Glutamatergic neuron (in vitro differentiated cells): ENCODE results near the gene PHLDB1. TPM values are rescaled to one million over a fixed set of nuclear protein-coding genes. Genes with fewer than 3 reads are reported as not detected.

Experiments used
- DNase-seq: peaks from one replicate; pipeline ENCODE4 v3.0.0; 2022
- H3K27ac Mint-ChIP-seq: one replicate; pipeline ENCODE4 v1.8.0; 2020; ENCODE audit warnings: mild to moderate bottlenecking, mixed read lengths, inconsistent platforms; ENCODE audit not compliant: unreplicated experiment
- H3K27me3 Mint-ChIP-seq: one replicate; pipeline ENCODE4 v1.8.0; 2020; ENCODE audit warnings: mild to moderate bottlenecking, moderate library complexity, mixed read lengths, inconsistent platforms; ENCODE audit not compliant: unreplicated experiment
- H3K36me3 Mint-ChIP-seq: one replicate; pipeline ENCODE4 v1.8.0; 2020; ENCODE audit warnings: mild to moderate bottlenecking, mixed read lengths, inconsistent platforms; ENCODE audit not compliant: unreplicated experiment
- H3K4me1 Mint-ChIP-seq: one replicate; pipeline ENCODE4 v1.8.0; 2020; ENCODE audit warnings: mild to moderate bottlenecking, low read depth, mixed read lengths, inconsistent platforms; ENCODE audit not compliant: unreplicated experiment
- H3K4me3 Mint-ChIP-seq: one replicate; pipeline ENCODE4 v1.8.0; 2020; ENCODE audit warnings: mild to moderate bottlenecking, mixed read lengths, inconsistent platforms; ENCODE audit not compliant: unreplicated experiment
- H3K9me3 Mint-ChIP-seq: one replicate; pipeline ENCODE4 v1.8.0; 2020; ENCODE audit warnings: mild to moderate bottlenecking, moderate library complexity, mixed read lengths, inconsistent platforms; ENCODE audit not compliant: unreplicated experiment
- total RNA-seq: library from RNA; stranded (reverse); fragmentation: NEBNext Ultra II Directional; extraction: Animal tissue kit (Norgen Biotek cat#: 25700); gene quantifications from one replicate; pipeline ENCODE4 v1.2.1, GENCODE V29; 2021; ENCODE audit not compliant: unreplicated experiment
- TF ChIP-seq, protein P1 (sequence below): fragments of 200-600 bp; sonication (generic); IDR thresholded peaks from one replicate; pipeline ENCODE4 v1.5.0; 2021; ENCODE audit not compliant: partially characterized antibody, unreplicated experiment

Gene PHLDB1
- total RNA-seq, 1 donor from 2014 or later: 78.4 TPM

DNA sequence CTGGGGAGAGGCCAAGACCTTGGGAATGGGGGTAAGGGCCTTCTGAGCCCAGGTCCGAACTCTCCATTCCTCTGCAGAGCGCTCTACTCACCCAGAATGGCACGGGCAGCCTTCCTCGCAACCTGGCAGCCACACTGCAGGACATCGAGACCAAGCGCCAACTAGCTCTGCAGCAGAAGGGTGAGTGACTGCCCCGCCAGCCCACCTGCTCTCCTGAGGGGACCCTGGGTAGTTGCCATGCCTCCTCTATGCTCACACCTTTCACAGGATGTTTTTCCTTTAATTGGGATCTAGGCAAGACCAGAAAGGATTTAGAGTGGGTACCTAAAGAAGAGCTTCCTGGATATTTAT, 36.6 kb downstream of the PHLDB1 start:
- Mint-ChIP-seq H3K27ac (no peak overlapping the region), H3K4me3 (no peak overlapping the region), H3K36me3 (no peaks in the 10 kb centered on the region), H3K4me1 (peaks cover 1% of the 10 kb centered on the region), H3K27me3 (peaks cover 4% of the 10 kb centered on the region), H3K9me3 (peaks cover 4% of the 10 kb centered on the region)
- TF ChIP-seq, protein P1, sequence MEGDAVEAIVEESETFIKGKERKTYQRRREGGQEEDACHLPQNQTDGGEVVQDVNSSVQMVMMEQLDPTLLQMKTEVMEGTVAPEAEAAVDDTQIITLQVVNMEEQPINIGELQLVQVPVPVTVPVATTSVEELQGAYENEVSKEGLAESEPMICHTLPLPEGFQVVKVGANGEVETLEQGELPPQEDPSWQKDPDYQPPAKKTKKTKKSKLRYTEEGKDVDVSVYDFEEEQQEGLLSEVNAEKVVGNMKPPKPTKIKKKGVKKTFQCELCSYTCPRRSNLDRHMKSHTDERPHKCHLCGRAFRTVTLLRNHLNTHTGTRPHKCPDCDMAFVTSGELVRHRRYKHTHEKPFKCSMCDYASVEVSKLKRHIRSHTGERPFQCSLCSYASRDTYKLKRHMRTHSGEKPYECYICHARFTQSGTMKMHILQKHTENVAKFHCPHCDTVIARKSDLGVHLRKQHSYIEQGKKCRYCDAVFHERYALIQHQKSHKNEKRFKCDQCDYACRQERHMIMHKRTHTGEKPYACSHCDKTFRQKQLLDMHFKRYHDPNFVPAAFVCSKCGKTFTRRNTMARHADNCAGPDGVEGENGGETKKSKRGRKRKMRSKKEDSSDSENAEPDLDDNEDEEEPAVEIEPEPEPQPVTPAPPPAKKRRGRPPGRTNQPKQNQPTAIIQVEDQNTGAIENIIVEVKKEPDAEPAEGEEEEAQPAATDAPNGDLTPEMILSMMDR: no peak
- no peak for DNase-seq

DNA sequence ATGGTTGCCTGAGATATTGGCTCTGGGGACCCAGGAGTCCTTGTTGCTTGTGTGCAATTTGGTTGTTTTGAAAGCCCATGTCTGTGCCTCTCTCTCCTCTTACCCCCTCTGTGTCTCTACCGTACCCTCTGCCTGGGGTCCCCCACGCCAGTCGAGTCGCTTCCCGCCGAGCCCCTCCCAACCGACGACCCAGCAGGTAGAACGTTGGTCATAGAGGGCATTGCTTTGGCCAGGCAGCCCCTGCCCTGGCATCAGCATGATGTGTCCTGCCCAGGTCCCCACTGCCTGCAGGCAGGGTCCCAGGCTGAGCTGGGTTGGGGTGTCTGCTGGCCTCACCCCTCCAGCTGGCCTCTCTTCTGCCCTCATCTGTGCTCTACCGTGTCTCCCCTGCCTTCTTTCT, 37.1 kb downstream of the PHLDB1 start:
- Mint-ChIP-seq H3K36me3 (no peaks in the 10 kb centered on the region), H3K4me3 (no peak overlapping the region)

DNA sequence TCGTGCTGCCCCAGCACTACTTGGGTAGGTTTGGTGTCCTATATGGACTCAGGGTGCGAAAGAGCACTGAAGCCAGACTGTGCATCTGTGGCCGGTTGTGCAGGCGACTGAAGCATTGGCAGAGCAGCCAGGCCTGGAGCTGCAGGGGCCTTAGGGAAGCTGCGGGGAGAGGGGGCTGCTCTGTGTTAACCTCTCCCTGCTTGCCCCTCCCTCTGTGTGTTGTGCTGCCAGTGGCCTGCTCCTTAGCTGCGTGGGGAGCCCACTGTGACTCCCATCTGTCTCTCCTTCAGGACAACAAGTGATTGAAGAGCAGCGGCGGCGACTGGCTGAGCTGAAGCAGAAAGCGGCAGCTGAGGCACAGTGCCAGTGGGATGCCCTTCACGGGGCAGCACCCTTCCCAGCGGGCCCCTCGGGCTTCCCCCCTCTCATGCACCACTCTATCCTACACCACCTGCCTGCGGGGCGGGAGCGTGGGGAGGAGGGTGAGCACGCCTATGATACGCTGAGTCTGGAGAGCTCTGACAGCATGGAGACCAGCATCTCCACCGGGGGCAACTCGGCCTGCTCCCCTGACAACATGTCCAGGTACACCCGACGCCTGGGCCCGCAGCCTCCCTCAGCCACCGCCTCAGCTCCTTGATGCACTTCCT, 37.8 kb downstream of the PHLDB1 start:
- Mint-ChIP-seq H3K27me3 (peaks cover 2% of the 10 kb centered on the region), H3K4me3 (no peak overlapping the region), H3K27ac (no peak overlapping the region), H3K4me1 (peaks cover under 1% of the 10 kb centered on the region), H3K36me3 (no peaks in the 10 kb centered on the region), H3K9me3 (peaks cover 4% of the 10 kb centered on the region)
- TF ChIP-seq, protein P1: no peak
- no peak for DNase-seq

More for the DNA sequence above, 37.1 kb downstream of the PHLDB1 start:
- Mint-ChIP-seq H3K27ac (no peak overlapping the region), H3K4me1 (peaks cover 1% of the 10 kb centered on the region), H3K27me3 (peaks cover 4% of the 10 kb centered on the region), H3K9me3 (peaks cover 4% of the 10 kb centered on the region)
- DNase-seq: no peak
- TF ChIP-seq, protein P1: no peak

- TF ChIP-seq, protein P1: no peak
- Mint-ChIP-seq H3K9me3 (peaks cover 4% of the 10 kb centered on the region), H3K27ac (no peak overlapping the region), H3K4me3 (no peak overlapping the region), H3K27me3 (peaks cover 2% of the 10 kb centered on the region), H3K4me1 (no peaks in the 10 kb centered on the region), H3K36me3 (no peaks in the 10 kb centered on the region)
- DNase-seq: no peak
These were observed 39.0 kb downstream of the PHLDB1 start for GRCh38 chr11:118646393-118646792.

DNA sequence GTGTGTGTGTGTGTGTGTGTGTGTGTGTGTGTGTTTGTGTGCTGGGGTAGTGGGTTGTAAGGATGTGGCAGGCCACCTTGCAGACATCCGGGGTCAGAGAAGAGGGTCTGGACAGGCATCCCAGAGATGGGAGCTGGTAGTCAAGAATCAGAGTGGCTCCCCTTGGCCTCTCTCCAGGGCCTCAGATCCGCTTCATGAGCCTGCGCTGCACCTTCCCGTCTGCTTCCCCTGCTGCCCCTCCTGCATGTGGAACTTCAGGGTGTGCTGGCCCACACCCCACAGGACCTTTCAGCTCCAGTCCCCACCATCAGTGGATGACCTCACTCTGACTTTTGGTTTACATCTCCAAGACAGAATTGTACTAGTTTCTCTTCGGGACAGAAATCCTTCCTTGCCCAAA, 40.9 kb downstream of the PHLDB1 start:
- TF ChIP-seq, protein P1: no peak
- no peaks in the 10 kb centered on the region for H3K36me3 Mint-ChIP-seq
- H3K27ac Mint-ChIP-seq: no peak overlapping the region

More for the DNA sequence above, 40.9 kb downstream of the PHLDB1 start:
- no peak for DNase-seq
- Mint-ChIP-seq H3K4me1 (no peaks in the 10 kb centered on the region), H3K9me3 (peaks cover 4% of the 10 kb centered on the region), H3K4me3 (no peak overlapping the region), H3K27me3 (no peaks in the 10 kb centered on the region)
